HG03432 (cell line): Measurements from ENCODE around the gene UGT1A5.

Experiments
- ATAC-seq: cut with Tn5 transposase; IDR thresholded peaks from one replicate; pipeline ENCODE4 v1.9.1; 2021; ENCODE audit warnings: mild to moderate bottlenecking, moderate library complexity; ENCODE audit not compliant: unreplicated experiment

UGT1A5 gene

GRCh38 chr2:233803994-233804393 lies 91.3 kb downstream of the UGT1A5 start:
- no peak for ATAC-seq

- no peak for ATAC-seq
Observed at GRCh38 chr2:233807215-233807865, 94.6 kb downstream of the UGT1A5 start.

GRCh38 chr2:233807966-233808935 lies 95.5 kb downstream of the UGT1A5 start:
- ATAC-seq, result no peak

- no peak for ATAC-seq
Observed at GRCh38 chr2:233810385-233810784, 97.7 kb downstream of the UGT1A5 start.

GRCh38 chr2:233811087-233811486 lies 98.4 kb downstream of the UGT1A5 start:
- no peak for ATAC-seq

GRCh38 chr2:233811732-233812131 lies 99.0 kb downstream of the UGT1A5 start:
- no peak for ATAC-seq

GRCh38 chr2:233813236-233814055 lies 100.7 kb downstream of the UGT1A5 start:
- ATAC-seq, result no peak

- no peak for ATAC-seq
Observed at GRCh38 chr2:233814056-233814835, 101.5 kb downstream of the UGT1A5 start.

GRCh38 chr2:233815861-233816260 lies 103.2 kb downstream of the UGT1A5 start:
- ATAC-seq, result no peak

GRCh38 chr2:233816334-233816733 lies 103.6 kb downstream of the UGT1A5 start:
- no peak for ATAC-seq

GRCh38 chr2:233816771-233817170 lies 104.1 kb downstream of the UGT1A5 start:
- ATAC-seq, result no peak

GRCh38 chr2:233817361-233817911 lies 104.7 kb downstream of the UGT1A5 start:
- no peak for ATAC-seq

GRCh38 chr2:233817995-233818638 lies 105.4 kb downstream of the UGT1A5 start:
- ATAC-seq, result no peak

- ATAC-seq, result no peak
Observed at GRCh38 chr2:233818639-233819621, 106.2 kb downstream of the UGT1A5 start.

GRCh38 chr2:233819884-233820773 lies 107.4 kb downstream of the UGT1A5 start:
- ATAC-seq, result no peak

- ATAC-seq, result no peak
Observed at GRCh38 chr2:233820774-233821105, 108.0 kb downstream of the UGT1A5 start.

- ATAC-seq, result no peak
Observed at GRCh38 chr2:233821196-233821595, 108.5 kb downstream of the UGT1A5 start.

- no peak for ATAC-seq
Observed at GRCh38 chr2:233821709-233822100, 109.0 kb downstream of the UGT1A5 start.
